Measurements from ENCODE around the gene ABLIM3. TPM values are rescaled to one million over a fixed set of nuclear protein-coding genes. Genes with fewer than 3 reads are reported as not detected.

The ABLIM3 gene
- total and polyA plus RNA-seq, 4 donors: 8.0 to 54.2 (median 33.6) TPM

DNA sequence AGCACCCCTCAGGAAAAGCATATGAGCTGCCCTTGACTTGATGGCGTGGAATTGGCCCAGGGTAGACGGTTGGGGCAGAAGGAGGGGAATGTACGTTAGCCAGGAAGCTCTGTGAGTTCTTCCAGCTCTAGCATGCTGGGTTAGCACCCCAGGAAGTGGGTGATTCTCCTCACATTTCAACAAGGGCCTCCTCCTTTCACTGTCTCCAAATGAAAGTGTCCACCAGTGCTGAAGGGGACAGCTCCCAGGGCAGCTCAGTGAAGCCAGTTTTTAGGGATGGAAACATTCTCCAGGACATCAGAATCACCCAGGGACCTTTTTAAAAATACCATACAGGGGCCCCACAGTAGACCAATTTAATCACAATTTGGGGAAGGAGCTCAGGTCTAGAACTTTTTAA, 113.2 kb downstream of the ABLIM3 start:
- Histone ChIP-seq H3K27me3 (ENCODE audit: control insufficient read depth in 3 of 3, insufficient read depth in 3 of 3, low read length in 2 of 3) (no peaks in the 10 kb centered on the region), H3K4me3 (no peak overlapping the region), H3K4me1 (ENCODE audit: control insufficient read depth in 5 of 5, insufficient read depth in 5 of 5, low read length in 5 of 5) (no peaks in the 10 kb centered on the region), H3K9ac (ENCODE audit: insufficient read depth in 1 of 2, low read length in 2 of 2) (no peak overlapping the region), H3K27ac (ENCODE audit: low read depth in 1 of 2, low read length in 1 of 2) (no peak overlapping the region), H3K36me3 (ENCODE audit: control insufficient read depth in 4 of 4, insufficient read depth in 4 of 4, low read length in 4 of 4) (peaks cover 13 to 47% (median 30%) of the 10 kb centered on the region in 4 donors), H3K9me3 (ENCODE audit: control insufficient read depth in 4 of 4, insufficient read depth in 3 of 4, low read length in 3 of 4) (peaks cover 0 to 2% (median 0%) of the 10 kb centered on the region in 4 donors)
- ATAC-seq (ENCODE audit: insufficient read depth, low FRiP score) (no peak), DNase-seq (peak; percentile 37 to 59 (median 52))
- TF ChIP-seq, protein P1, sequence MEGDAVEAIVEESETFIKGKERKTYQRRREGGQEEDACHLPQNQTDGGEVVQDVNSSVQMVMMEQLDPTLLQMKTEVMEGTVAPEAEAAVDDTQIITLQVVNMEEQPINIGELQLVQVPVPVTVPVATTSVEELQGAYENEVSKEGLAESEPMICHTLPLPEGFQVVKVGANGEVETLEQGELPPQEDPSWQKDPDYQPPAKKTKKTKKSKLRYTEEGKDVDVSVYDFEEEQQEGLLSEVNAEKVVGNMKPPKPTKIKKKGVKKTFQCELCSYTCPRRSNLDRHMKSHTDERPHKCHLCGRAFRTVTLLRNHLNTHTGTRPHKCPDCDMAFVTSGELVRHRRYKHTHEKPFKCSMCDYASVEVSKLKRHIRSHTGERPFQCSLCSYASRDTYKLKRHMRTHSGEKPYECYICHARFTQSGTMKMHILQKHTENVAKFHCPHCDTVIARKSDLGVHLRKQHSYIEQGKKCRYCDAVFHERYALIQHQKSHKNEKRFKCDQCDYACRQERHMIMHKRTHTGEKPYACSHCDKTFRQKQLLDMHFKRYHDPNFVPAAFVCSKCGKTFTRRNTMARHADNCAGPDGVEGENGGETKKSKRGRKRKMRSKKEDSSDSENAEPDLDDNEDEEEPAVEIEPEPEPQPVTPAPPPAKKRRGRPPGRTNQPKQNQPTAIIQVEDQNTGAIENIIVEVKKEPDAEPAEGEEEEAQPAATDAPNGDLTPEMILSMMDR (IDR thresholded peaks at IDR 0.05; ENCODE audit: control extremely low read depth, extremely low read depth): no peak
- 64 to 72% methylated on average over 3 of the region's 3 CpGs for whole genome bisulfite sequencing, 2 donors

DNA sequence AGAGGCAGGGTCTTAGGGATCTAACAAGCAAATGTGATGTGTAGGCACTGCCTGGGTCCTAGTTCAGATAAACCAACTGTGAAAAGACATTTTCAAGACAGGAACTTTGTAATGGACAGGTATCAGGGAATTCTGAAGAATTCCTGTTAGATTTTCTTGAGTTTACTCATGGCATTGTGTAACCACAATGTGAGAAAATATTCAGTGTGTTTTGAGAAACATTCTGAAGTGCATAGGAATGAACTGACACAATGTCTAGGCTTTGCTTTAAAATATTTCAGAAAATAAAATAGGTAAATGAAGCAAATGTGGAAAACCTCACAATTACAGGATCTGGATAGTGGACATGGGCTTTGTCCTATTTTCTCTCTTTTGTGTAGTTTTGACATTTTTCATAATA, 115.2 kb downstream of the ABLIM3 start:
- H3K27ac ChIP-seq (ENCODE audit: low read depth in 1 of 2, low read length in 1 of 2): no peak overlapping the region
- DNase-seq (no peak), ATAC-seq (ENCODE audit: insufficient read depth, low FRiP score) (no peak)
- no peaks in the 10 kb centered on the region for H3K27me3 ChIP-seq (ENCODE audit: control insufficient read depth in 3 of 3, insufficient read depth in 3 of 3, low read length in 2 of 3)
- no peak overlapping the region for H3K9ac ChIP-seq (ENCODE audit: insufficient read depth in 1 of 2, low read length in 2 of 2)
- no peak overlapping the region for H3K4me3 ChIP-seq
- TF ChIP-seq, protein P1 (IDR thresholded peaks at IDR 0.05; ENCODE audit: control extremely low read depth, extremely low read depth): no peak
- H3K36me3 ChIP-seq (ENCODE audit: control insufficient read depth in 4 of 4, insufficient read depth in 4 of 4, low read length in 4 of 4): peaks cover 7 to 30% (median 15%) of the 10 kb centered on the region in 4 donors
- H3K9me3 ChIP-seq (ENCODE audit: control insufficient read depth in 4 of 4, insufficient read depth in 3 of 4, low read length in 3 of 4): peaks cover 0 to 2% (median 0%) of the 10 kb centered on the region in 4 donors
- no peaks in the 10 kb centered on the region for H3K4me1 ChIP-seq (ENCODE audit: control insufficient read depth in 5 of 5, insufficient read depth in 5 of 5, low read length in 5 of 5)

DNA sequence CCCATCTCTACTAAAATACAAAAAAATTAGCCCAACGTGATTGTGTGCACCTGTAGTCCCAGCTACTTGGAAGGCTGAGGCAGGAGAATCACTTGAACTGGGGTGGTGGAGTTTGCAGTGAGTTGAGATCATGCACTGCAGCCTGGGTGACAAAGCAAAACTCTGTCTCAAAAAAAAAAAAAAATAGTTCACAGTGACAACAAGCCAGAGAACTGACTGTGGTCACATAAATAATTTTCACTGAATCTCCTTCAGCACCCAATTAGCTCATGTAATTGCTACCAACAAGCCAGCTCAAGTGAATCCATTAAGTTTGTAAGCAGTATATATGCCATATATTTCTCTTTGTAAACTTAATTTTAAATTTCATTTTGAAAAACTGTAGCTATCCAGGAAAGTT, 115.8 kb downstream of the ABLIM3 start:
- ATAC-seq (ENCODE audit: insufficient read depth, low FRiP score): no peak

More for the DNA sequence above, 115.8 kb downstream of the ABLIM3 start:
- H3K27ac ChIP-seq (ENCODE audit: low read depth in 1 of 2, low read length in 1 of 2): no peak overlapping the region
- H3K4me1 ChIP-seq (ENCODE audit: control insufficient read depth in 5 of 5, insufficient read depth in 5 of 5, low read length in 5 of 5): no peaks in the 10 kb centered on the region
- H3K27me3 ChIP-seq (ENCODE audit: control insufficient read depth in 3 of 3, insufficient read depth in 3 of 3, low read length in 2 of 3): no peaks in the 10 kb centered on the region
- no peak overlapping the region for H3K9ac ChIP-seq (ENCODE audit: insufficient read depth in 1 of 2, low read length in 2 of 2)
- H3K4me3 ChIP-seq: no peak overlapping the region
- TF ChIP-seq, protein P1 (IDR thresholded peaks at IDR 0.05; ENCODE audit: control extremely low read depth, extremely low read depth): no peak
- WGBS, 2 donors: 27 to 61% methylated on average over 1 of the region's 1 CpG
- peaks cover 0 to 2% (median 0%) of the 10 kb centered on the region in 4 donors for H3K9me3 ChIP-seq (ENCODE audit: control insufficient read depth in 4 of 4, insufficient read depth in 3 of 4, low read length in 3 of 4)
- no peak for DNase-seq
- H3K36me3 ChIP-seq (ENCODE audit: control insufficient read depth in 4 of 4, insufficient read depth in 4 of 4, low read length in 4 of 4): peaks cover 5 to 23% (median 10%) of the 10 kb centered on the region in 4 donors
